Measurements from ENCODE around the gene RHBDL1.

Gene RHBDL1

GRCh38 chr16:675884-676564 lies 553 bp downstream of the RHBDL1 start:
- DNase-seq: no peak

DNA sequence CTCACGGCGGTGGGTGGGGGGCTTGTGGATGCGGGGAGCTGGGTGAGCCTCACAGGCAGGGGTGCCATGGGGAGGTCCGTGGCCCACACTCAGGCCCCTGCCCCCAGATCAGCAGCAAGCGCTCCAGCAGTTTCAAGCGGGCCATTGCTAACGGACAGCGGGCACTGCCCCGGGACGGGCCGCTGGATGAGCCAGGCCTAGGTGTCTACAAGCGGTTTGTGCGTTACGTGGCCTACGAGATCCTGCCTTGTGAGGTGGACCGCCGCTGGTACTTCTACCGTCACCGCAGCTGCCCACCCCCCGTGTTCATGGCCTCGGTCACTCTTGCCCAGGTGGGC lies 1.1 kb downstream of the RHBDL1 start:
- no peak for DNase-seq

DNA sequence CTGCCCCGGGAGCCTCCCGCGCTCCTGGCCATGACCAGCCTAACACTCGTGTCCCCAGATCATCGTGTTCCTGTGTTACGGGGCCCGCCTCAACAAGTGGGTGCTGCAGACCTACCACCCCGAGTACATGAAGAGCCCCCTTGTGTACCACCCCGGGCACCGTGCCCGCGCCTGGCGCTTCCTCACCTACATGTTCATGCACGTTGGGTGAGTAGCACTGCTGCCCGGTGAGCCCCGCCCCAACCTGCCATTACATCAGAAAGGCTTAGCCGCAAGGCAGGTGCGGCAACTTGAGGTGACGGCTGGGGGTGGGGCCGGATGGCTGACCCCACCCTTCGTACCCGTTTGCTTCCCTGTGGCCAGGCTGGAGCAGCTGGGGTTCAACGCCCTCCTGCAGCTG lies 1.4 kb downstream of the RHBDL1 start:
- no peak for DNase-seq

DNA sequence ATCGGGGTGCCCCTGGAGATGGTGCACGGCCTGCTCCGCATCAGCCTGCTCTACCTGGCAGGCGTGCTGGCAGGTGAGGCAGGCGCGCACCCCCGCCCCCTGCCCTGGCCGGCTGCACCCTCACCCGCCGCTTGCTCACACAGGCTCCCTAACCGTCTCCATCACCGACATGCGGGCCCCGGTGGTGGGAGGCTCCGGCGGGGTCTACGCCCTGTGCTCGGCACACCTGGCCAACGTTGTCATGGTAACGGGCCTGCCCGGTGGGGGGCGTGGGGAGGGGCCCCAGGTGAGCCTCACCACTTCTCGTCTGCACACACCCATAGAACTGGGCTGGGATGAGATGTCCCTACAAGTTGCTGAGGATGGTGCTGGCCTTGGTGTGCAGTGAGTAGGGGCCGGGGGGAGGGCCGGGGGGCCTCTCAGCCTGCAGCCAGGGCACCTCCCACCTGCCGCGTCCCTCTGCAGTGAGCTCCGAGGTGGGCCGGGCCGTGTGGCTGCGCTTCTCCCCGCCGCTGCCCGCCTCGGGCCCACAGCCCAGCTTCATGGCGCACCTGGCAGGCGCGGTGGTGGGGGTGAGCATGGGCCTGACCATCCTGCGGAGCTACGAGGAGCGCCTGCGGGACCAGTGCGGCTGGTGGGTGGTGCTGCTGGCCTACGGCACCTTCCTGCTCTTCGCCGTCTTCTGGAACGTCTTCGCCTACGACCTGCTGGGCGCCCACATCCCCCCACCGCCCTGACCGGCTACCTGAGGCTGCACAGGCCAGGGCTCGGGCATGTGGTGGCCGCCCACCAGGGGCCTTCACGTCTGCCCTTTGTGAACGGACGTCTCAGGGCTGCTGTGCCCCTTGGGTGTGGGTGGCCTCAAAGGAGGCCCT lies 2.1 kb downstream of the RHBDL1 start:
- no peak for DNase-seq

DNA sequence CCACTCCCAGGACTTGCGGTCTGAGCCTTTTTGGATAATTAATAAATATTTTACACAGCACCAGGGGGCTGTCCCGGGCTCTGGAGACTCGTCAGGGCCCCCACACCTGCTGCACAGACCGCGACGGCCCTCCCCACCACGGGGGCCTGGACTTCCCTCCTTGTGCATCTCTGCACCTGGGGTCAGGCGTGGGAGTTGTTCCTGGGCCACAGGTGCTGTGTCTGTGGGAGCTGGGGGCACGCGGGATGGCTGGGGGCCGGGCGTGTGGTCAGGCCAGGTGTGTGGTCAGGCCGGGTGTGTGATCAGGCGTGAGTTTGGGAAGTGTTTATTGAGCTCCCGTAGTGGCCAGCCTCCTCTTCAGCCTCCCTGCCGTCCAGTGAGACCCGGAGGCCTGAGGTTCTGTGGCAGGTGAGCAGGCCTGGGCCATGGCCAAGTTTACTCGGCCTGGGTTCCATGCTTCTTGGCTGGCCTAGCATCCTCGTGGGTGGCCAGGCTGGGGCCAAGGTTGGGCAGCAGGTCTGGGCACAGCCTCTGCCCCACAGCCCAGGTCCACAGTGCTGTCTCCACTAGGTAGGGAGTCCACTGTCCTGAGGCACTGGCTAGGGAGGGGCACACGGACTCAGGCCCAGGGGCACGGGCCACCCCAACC lies 2.9 kb downstream of the RHBDL1 start:
- no peak for DNase-seq

GRCh38 chr16:678858-679813 lies 3.7 kb downstream of the RHBDL1 start:
- DNase-seq: peak; percentile 35

DNA sequence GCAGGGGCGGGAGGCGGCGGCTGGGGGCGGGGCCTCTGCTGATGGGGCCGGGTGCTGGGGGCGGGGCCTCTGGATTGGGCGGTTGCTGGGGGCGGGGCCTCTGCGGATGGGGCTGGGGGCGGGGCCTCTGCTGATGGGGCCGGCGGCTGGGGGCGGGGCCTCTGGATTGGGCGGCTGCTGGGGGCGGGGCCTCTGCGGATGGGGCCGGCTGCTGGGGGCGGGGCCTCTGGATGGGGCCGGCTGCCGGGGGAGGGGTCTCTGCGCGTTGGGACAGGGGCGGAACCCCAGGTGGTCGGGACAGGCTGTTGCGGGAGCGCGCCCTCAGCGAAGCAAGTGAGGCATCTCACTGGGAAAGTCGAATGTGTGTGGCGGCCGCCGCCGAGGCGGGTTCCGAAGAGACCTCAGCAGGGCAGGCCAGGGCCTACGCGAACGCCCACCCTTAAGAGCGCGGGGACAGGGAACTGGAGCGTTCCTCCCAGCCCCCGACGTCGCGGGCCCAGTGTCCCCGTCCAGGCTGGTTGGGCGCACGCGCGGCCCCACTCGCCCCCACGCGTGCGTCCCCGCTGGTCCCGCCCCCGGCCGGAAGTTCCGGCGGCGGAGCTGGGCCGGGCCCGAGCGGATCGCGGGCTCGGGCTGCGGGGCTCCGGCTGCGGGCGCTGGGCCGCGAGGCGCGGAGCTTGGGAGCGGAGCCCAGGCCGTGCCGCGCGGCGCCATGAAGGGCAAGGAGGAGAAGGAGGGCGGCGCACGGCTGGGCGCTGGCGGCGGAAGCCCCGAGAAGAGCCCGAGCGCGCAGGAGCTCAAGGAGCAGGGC lies 4.5 kb downstream of the RHBDL1 start, which contains the start of gene STUB1:
STUB1 (plus strand) TSS at position 597 of the 811 bp plus-strand sequence; CDS start at position 713, 116 bp downstream.
- peak; percentile 84 for DNase-seq

- no peak for DNase-seq
These were observed 5.1 kb downstream of the RHBDL1 start for GRCh38 chr16:680625-680945.

- no peak for DNase-seq
These were observed 5.7 kb downstream of the RHBDL1 start for GRCh38 chr16:680967-681745.

GRCh38 chr16:681746-682427 lies 6.4 kb downstream of the RHBDL1 start:
- no peak for DNase-seq

- no peak for DNase-seq
These were observed 7.3 kb downstream of the RHBDL1 start for GRCh38 chr16:682493-683395.

- DNase-seq: no peak
These were observed 8.1 kb downstream of the RHBDL1 start for GRCh38 chr16:683396-684070.

DNA sequence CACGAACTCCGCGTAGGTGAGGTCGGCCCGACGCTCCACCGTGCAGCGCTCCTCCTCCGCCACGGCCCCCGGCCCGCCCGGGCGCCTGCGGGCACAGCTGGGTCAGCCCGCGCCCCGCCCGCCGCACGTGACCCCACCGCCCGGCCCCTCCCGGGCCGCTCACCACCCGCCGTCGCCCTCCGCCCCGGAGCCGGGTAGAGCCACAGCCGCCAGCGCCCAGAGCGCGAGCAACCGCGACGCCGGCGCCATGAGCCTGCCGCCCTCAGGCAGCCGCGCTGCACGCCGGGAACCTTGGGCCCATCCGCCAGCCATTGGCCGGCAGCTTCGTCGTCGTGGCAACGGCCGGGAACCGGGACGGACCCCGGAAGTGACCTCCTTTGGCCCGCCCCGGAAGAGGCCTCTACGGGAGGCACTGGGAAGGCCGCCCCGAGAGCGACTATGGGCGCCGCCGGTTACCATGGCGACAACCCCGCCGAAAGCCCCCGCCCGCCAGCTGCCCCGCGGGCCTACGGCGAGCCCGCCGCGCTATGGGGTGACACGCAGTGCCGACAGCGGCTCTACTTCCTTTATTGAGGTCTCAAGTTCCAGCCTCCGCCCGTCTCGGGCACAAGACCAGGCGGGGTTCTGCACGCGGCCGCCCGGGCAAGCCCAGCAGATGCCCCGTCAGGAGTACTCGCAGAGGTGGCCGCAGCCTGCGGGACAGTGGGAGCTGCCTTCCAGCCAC lies 8.8 kb downstream of the RHBDL1 start, which contains the start of gene JMJD8:
JMJD8 (minus strand) TSS at position 264 of the 724 bp plus-strand sequence; CDS start at position 249, 15 bp downstream.
- DNase-seq: peak; percentile 94

DNA sequence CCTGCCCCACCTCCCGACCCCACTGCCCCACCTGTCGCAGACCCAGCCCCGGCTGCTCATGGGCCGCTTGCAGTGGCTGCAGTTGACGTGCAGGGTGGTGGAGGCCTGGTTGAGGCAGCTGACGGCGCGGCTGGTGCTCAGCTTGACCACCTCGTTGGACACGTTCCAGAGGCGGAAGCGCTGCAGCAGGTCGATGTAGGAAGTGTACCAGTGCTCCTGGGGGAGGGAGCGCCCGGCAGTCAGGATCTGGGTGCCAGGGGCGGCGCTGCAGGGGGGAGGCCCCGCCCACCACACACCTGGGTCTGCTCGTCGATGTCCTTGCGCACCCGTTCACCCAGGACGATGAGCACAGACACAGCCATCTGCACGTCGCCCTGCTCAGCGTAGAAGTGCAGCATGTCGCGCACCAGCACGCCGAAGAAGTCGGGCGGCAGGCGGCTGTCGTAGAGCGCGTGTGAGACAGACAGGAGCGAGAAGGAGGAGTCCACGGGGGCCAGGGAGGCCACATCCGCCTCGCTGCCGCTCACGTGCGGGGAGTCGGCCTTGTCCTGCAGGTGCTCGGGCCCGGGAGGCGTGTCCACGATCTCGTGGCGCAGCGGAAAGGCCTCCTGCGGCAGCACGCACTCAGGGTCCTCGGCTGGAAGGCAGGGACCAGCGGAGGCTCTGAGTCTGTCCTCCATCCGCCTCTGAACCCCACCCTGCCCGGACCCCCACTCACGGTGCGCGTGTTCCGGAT lies 9.7 kb downstream of the RHBDL1 start:
- no peak for DNase-seq

- DNase-seq: no peak
These were observed 10.5 kb downstream of the RHBDL1 start for GRCh38 chr16:685967-686366.

DNA sequence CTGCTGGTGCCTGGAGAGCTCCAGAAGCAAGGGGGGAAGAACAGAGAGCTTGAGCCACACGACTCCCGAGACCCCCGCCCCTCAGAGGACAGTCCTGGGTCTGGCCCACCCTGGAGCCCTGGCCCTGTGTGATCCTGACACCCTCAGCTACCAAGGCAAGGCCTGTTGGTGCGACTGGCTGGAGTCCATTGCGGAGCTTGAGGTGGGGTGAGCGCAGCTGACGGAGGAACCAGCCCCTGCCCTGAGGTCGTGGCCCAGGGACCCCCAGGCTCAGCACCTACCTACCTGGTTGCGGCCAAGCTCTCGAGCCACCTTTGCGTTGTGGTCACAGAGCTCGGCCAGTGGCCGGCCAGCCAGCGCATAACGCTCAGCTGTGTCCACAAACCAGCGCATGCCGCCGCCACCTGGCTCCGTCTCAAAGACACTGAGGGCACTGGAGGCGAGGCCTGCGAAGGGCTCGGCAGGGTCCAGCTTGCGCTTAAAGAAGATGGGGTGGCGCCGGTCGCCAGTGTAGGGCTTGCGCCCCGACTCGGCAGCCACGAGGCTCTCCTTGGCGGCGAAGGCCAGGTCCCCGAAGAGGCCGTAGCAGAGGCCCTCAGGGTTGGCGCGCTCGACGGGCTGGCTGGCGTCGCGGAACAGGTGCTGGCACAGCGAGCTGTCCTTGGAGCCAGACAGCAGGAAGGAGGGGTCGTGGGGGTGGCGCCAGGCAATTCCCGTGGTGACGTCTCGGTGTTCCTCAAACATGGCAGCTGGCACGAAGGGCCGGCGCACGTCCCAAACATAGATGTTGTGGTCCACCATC lies 11.2 kb downstream of the RHBDL1 start:
- no peak for DNase-seq

Data from effector CD4-positive, alpha-beta T cell (primary cell).